RCC 7860 (cell line): Measurements from ENCODE around the gene PDXDC1.
"Not testable (repeated sequence)": the region's sequence is repeated elsewhere in the genome, so short reads cannot be mapped to it uniquely, and the experiment has no call there.

Experiments
- DNase-seq: peaks from one replicate; pipeline ENCODE4 v3.0.0-alpha.2; 2015; ENCODE audit warnings: low spot score
- FAIRE-seq: peaks from 2 replicates; lab custom pipeline; 2012; peaks lifted over from hg19 to GRCh38; lab: Jason Lieb, UNC

Gene PDXDC1

GRCh38 chr16:15146264-15146662 lies 171.4 kb downstream of the PDXDC1 start:
- not testable (repeated sequence) for FAIRE-seq

GRCh38 chr16:15148831-15149230 lies 174.0 kb downstream of the PDXDC1 start:
- DNase-seq, FAIRE-seq: not testable (repeated sequence)

More at GRCh38 chr16:15146264-15146662, 171.4 kb downstream of the PDXDC1 start:
- DNase-seq = not testable (repeated sequence)

GRCh38 chr16:15149260-15149659 lies 174.4 kb downstream of the PDXDC1 start:
- FAIRE-seq, DNase-seq: not testable (repeated sequence)

GRCh38 chr16:15154005-15154404 lies 179.2 kb downstream of the PDXDC1 start:
- not testable (repeated sequence) for DNase-seq, FAIRE-seq

- DNase-seq (peak; percentile 81), FAIRE-seq (peak; percentile 27)
These were observed 180.1 kb downstream of the PDXDC1 start for GRCh38 chr16:15154650-15155562.

- DNase-seq, FAIRE-seq: not testable (repeated sequence)
These were observed 182.8 kb downstream of the PDXDC1 start for GRCh38 chr16:15157644-15158043.

GRCh38 chr16:15159671-15160070 lies 184.8 kb downstream of the PDXDC1 start:
- DNase-seq, FAIRE-seq: not testable (repeated sequence)

- DNase-seq, FAIRE-seq: not testable (repeated sequence)
These were observed 185.7 kb downstream of the PDXDC1 start for GRCh38 chr16:15160571-15160970.

- FAIRE-seq, DNase-seq: not testable (repeated sequence)
These were observed 188.2 kb downstream of the PDXDC1 start for GRCh38 chr16:15163055-15163454.

- not testable (repeated sequence) for DNase-seq, FAIRE-seq
These were observed 191.4 kb downstream of the PDXDC1 start for GRCh38 chr16:15166177-15166576.

- not testable (repeated sequence) for DNase-seq, FAIRE-seq
These were observed 193.5 kb downstream of the PDXDC1 start for GRCh38 chr16:15168303-15168702.

- DNase-seq, FAIRE-seq: not testable (repeated sequence)
These were observed 194.3 kb downstream of the PDXDC1 start for GRCh38 chr16:15168953-15169652.

- DNase-seq, FAIRE-seq: not testable (repeated sequence)
These were observed 205.1 kb downstream of the PDXDC1 start for GRCh38 chr16:15179909-15180308.

- not testable (repeated sequence) for FAIRE-seq
These were observed 206.1 kb downstream of the PDXDC1 start for GRCh38 chr16:15180946-15181345.

GRCh38 chr16:15184000-15184399 lies 209.2 kb downstream of the PDXDC1 start:
- DNase-seq, FAIRE-seq: not testable (repeated sequence)

More at GRCh38 chr16:15180946-15181345, 206.1 kb downstream of the PDXDC1 start:
- DNase-seq = not testable (repeated sequence)
